Measurements from ENCODE around the gene ITGB1BP1. TPM values are rescaled to one million over a fixed set of nuclear protein-coding genes. Genes with fewer than 3 reads are reported as not detected.

ITGB1BP1 gene
- total and polyA plus RNA-seq, 10 of the 15 experiments (the other 5 are each of a cell fraction or from before 2014, with no cell fraction given): 50.2 to 273 (median 97.2) TPM

DNA sequence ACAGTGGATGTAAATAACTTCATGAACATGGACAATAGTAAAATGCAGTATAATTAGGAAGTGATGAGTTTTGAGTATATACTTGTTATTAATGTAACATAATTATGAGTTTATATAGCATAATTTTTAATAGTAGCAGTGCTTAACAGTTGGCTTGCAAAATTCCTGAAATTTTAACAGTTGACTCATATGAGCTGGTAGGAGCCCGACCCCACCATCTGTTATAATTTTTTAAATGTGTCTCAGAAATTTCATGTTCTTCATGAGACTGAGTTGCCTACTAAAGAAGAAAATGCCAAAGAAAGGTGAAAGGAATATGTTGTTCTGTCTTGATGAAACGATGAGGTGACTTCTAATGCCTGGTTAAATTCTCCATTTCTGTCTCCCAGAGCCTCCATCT lies 62.6 kb downstream of the ITGB1BP1 start:
- Histone ChIP-seq H3K27ac (ENCODE audit: control insufficient read depth, insufficient read depth) (no peak overlapping the region), H3K9me3 (replicated peaks; ENCODE audit: control insufficient read depth, insufficient read depth, low read length) (no peaks in the 10 kb centered on the region), H4K20me1 (ENCODE audit: control insufficient read depth, insufficient read depth) (no peaks in the 10 kb centered on the region), H3K9ac (ENCODE audit: control insufficient read depth, insufficient read depth, low read length) (no peak overlapping the region), H3K36me3 (ENCODE audit: control insufficient read depth in 2 of 2, insufficient read depth in 2 of 2, low read length in 1 of 2) (no peaks in the 10 kb centered on the region), H3K79me2 (ENCODE audit: control insufficient read depth, insufficient read depth, low read length) (no peaks in the 10 kb centered on the region), H2AFZ (ENCODE audit: control insufficient read depth, low read depth, low read length) (no peak overlapping the region), H3K4me3 (no peak overlapping the region), H3K4me2 (ENCODE audit: control insufficient read depth, insufficient read depth) (no peak overlapping the region), H3K4me1 (ENCODE audit: control insufficient read depth, insufficient read depth, low read length) (no peaks in the 10 kb centered on the region), H3K27me3 (replicated peaks in 1 of 2; ENCODE audit: control insufficient read depth in 2 of 2, insufficient read depth in 2 of 2, low read length in 1 of 2) (peaks cover 3 to 17% of the 10 kb centered on the region in 2 experiments; a peak in 3 of 4 replicates)
- no TSS peak for BruUV-seq (replicated peaks)
- DNase-seq (ENCODE audit: low read depth, low spot score): no peak
- RAD21 ChIA-PET (ENCODE audit: unreplicated experiment): no interaction called here
- TF ChIP-seq, protein P1, sequence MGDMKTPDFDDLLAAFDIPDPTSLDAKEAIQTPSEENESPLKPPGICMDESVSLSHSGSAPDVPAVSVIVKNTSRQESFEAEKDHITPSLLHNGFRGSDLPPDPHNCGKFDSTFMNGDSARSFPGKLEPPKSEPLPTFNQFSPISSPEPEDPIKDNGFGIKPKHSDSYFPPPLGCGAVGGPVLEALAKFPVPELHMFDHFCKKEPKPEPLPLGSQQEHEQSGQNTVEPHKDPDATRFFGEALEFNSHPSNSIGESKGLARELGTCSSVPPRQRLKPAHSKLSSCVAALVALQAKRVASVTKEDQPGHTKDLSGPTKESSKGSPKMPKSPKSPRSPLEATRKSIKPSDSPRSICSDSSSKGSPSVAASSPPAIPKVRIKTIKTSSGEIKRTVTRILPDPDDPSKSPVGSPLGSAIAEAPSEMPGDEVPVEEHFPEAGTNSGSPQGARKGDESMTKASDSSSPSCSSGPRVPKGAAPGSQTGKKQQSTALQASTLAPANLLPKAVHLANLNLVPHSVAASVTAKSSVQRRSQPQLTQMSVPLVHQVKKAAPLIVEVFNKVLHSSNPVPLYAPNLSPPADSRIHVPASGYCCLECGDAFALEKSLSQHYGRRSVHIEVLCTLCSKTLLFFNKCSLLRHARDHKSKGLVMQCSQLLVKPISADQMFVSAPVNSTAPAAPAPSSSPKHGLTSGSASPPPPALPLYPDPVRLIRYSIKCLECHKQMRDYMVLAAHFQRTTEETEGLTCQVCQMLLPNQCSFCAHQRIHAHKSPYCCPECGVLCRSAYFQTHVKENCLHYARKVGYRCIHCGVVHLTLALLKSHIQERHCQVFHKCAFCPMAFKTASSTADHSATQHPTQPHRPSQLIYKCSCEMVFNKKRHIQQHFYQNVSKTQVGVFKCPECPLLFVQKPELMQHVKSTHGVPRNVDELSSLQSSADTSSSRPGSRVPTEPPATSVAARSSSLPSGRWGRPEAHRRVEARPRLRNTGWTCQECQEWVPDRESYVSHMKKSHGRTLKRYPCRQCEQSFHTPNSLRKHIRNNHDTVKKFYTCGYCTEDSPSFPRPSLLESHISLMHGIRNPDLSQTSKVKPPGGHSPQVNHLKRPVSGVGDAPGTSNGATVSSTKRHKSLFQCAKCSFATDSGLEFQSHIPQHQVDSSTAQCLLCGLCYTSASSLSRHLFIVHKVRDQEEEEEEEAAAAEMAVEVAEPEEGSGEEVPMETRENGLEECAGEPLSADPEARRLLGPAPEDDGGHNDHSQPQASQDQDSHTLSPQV (IDR thresholded peaks at IDR 0.05): no peak
- no peak for TF ChIP-seq NR2F1 (conservative IDR thresholded peaks at IDR 0.05)
- TF ChIP-seq, protein P2, sequence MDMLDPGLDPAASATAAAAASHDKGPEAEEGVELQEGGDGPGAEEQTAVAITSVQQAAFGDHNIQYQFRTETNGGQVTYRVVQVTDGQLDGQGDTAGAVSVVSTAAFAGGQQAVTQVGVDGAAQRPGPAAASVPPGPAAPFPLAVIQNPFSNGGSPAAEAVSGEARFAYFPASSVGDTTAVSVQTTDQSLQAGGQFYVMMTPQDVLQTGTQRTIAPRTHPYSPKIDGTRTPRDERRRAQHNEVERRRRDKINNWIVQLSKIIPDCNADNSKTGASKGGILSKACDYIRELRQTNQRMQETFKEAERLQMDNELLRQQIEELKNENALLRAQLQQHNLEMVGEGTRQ (IDR thresholded peaks at IDR 0.05; ENCODE audit: borderline replicate concordance, low read depth, low read length): no peak
- no peak for TF ChIP-seq TCF12 (IDR thresholded peaks at IDR 0.05; ENCODE audit: low read depth, low read length)
- no peak for TF ChIP-seq NFYA (IDR thresholded peaks at IDR 0.05; ENCODE audit: borderline replicate concordance, low read depth, low read length)
- TF ChIP-seq MYC (IDR thresholded peaks at IDR 0.05; ENCODE audit: insufficient read depth, insufficient read length, insufficient replicate concordance, low read length, severe bottlenecking): no peak
- no peak for TF ChIP-seq TARDBP (IDR thresholded peaks at IDR 0.05; ENCODE audit: borderline replicate concordance)
- TF ChIP-seq, protein P3, sequence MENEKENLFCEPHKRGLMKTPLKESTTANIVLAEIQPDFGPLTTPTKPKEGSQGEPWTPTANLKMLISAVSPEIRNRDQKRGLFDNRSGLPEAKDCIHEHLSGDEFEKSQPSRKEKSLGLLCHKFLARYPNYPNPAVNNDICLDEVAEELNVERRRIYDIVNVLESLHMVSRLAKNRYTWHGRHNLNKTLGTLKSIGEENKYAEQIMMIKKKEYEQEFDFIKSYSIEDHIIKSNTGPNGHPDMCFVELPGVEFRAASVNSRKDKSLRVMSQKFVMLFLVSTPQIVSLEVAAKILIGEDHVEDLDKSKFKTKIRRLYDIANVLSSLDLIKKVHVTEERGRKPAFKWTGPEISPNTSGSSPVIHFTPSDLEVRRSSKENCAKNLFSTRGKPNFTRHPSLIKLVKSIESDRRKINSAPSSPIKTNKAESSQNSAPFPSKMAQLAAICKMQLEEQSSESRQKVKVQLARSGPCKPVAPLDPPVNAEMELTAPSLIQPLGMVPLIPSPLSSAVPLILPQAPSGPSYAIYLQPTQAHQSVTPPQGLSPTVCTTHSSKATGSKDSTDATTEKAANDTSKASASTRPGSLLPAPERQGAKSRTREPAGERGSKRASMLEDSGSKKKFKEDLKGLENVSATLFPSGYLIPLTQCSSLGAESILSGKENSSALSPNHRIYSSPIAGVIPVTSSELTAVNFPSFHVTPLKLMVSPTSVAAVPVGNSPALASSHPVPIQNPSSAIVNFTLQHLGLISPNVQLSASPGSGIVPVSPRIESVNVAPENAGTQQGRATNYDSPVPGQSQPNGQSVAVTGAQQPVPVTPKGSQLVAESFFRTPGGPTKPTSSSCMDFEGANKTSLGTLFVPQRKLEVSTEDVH (IDR thresholded peaks at IDR 0.05; ENCODE audit: low read depth, partially characterized antibody): no peak
- no peak for TF ChIP-seq CHD1 (IDR thresholded peaks at IDR 0.05; ENCODE audit: low read depth, low read length)
- TF ChIP-seq ZNF274 (IDR thresholded peaks at IDR 0.05; ENCODE audit: insufficient read depth, insufficient read length): no peak
- TF ChIP-seq, protein P4, sequence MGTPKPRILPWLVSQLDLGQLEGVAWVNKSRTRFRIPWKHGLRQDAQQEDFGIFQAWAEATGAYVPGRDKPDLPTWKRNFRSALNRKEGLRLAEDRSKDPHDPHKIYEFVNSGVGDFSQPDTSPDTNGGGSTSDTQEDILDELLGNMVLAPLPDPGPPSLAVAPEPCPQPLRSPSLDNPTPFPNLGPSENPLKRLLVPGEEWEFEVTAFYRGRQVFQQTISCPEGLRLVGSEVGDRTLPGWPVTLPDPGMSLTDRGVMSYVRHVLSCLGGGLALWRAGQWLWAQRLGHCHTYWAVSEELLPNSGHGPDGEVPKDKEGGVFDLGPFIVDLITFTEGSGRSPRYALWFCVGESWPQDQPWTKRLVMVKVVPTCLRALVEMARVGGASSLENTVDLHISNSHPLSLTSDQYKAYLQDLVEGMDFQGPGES (IDR thresholded peaks at IDR 0.05): no peak
- POLR2A ChIA-PET: no interaction called here
- in situ Hi-C loops (cut with MboI) (no loop called here), intact Hi-C loops (cut with micrococcal nuclease; ENCODE audit: unreplicated experiment) (no loop called here)
- 0% methylated on average over 2 of the region's 2 CpGs for WGBS (ENCODE audit: insufficient coverage, insufficient replicate concordance, low lambda C conversion rate, missing lambda C conversion rate)
- SMC1A ChIA-PET (ENCODE audit: uncharacterized antibody, unreplicated experiment): no interaction called here
- FAIRE-seq: no peak
- CTCF ChIA-PET: no interaction called here
- no peak for ATAC-seq

Measured in GM12878 (cell line).